Amniotic epithelial cell (primary cell): ENCODE data around the gene PIM1.
A peak's percentile ranks its signal among the peaks of the same experiment; 100 is the strongest.

Experiments used
- DNase-seq: peaks from one replicate; pipeline ENCODE4 v3.0.0-alpha.2; 2010; ENCODE audit warnings: low read depth

PIM1 gene

DNA sequence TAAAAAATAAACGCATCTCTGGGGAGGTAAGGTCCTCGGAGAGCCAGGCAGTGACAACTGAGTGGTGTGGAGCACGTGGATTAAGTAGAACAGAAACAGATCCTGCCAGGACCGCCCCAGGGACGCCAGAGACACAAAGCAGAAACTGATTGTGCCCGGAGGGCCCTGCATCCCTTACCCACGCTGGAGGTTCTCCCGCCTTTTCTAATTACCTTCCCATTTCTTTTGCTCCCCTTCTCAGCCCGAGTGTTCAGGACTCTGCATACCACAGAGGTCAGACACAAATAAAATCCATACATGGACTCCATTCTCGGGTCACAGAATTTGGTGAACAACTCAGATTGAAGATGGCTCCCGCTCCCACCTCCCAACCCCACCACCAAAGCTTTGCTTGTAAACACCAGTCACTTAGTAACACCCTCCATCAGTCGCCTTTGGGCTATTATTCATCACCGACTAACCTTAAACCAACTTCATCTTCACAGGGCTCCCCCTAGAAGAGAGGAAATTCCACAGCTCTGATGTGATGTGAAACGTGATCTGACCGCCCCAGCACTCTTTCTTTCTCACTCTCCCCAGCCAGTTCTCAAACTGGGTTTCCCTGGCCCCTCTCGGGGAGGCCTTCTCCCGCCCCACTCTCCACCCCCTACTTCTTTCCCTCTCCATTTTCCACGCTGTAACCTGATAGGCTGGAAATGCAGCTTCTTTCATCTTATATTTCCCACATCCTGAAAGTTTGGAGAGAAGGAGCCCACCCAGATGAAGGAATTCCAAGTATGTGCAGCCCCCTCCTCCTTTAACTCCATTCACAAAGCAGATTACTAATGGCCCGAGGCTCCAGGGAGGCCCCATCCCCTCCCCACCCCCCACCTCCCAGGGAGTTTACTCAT lies 32.5 kb upstream of the PIM1 start:
- DNase-seq: peak; percentile 98

DNA sequence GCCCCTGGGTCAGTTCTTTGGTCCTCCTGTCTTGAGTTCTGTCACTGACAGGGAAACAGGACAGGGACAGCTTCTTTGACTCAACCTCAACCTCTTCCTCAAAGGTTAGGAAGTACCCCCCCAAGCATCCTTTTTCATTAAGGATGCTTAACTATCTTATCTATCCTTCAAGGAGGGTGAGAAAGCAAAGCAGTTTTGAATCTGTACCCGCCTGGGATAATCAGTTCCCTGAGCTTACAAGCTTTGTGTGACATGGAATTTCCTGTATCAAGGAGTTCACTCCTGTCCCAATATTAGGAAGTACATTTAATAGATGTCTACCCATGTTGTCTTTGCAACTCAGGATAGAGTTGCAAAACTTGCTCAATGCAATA lies 31.1 kb upstream of the PIM1 start:
- DNase-seq: no peak

DNA sequence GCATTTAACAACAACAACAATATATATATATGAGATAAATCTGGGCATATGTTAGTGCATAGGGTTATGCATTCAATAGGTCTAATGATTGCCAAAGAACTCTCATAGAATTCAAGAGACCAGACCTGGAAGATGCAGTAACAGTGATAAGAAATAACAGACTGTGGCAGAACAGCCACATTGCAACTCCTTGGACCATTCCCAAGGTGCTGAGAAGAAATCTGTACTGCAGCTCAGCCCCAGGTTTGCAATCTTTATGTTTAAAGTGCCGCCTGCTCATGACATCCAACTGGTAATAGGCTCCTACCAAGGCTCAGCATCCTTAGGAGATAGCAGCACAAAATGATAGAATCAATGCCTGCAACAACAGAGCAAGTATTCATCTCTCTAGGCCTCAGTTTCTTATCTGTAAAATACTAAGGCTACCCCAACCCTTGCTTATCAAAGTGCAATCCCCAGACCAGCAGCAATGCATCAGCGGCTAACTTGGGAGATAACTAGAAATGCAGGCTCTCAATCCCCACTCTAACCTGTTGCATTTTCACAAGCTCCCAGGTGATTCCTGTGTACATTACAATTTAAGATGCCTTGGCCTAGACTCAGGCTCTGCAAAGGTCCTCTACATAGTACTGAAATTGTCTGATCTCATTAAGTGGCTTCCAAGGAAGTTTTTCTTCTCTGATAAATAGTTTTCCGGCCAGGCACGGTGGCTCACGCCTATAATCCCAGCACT lies 30.6 kb upstream of the PIM1 start:
- peak; percentile 54 for DNase-seq

DNA sequence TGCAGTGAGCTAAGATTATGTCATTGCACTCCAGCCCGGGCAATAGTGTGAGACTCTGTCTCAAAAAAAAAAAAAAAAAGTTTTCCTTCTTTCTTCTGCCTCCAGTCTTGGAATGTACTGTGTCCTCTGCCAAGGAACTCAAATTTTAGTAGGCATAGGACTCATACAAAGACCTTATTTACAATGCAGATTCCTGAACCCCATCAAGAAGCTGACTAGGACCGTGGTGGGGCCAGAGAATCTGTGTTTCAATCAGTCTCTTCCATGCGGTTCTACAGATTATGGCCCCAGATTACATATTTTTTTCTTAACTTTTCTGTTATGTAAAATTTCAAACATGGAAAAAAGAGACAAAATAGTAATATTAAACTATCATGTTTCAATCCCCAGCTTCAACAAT lies 29.8 kb upstream of the PIM1 start:
- DNase-seq: no peak

DNA sequence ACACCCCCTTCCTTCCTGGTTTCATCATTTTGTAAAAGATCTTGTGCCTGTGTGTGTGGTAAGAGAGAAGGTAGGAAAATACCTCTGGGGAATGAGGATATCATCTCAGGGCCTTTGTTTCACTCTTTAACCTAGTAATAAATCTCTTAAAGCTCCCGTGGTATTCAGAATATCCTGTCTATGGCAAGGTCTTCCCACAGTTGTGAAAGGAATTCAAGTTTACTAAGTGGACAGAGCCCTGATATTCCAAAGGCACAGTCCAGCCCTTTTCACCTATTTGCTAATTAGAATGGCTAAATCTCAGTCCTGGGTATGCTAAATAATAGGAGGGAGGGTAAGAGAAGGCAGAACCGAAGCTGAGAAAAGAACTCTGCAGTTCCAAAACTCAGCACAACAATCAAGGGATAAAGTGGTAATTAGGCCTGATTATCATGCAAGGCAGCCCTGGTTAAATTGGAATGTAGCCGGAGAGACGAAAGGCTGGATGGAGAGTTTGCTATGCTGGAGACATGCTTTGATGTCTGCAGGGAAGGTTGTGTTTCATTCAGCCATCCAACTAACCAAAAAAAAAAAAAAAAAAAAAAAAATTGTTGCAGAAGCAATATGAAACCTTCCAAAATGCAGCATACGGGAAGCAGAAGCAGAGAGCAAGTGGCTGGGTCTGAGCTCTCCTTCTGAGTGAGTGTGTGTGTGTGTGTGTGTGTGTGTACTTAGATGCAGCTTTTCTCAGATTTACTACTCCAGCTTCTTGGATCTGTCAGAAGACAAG lies 28.5 kb upstream of the PIM1 start:
- peak; percentile 96 for DNase-seq

DNA sequence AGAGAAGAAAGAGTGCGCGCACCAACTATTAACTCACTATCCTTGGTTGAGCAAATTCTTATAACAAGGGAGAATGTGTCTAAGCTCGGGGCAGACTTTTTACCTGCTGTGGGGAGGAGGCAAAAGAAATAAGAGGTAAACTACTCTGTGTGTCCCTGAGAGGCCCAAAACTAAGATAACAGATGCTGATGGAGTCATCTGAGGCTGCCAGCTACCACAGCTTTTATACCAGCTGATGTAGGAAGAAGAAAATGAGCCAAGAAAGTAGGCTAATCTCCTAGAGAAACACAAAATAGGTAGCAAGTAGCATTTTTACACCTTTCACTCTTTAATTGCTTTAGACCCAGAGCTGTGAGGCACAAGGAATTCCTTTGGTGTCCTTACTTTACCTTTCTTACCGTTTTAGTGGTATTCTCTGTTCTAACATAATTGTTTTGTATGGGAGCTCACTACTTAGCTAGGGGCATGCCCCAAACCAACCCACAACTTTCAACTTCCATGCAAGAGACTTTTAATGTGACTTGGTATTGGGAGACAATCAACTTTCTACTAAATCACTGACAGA lies 27.8 kb upstream of the PIM1 start:
- peak; percentile 67 for DNase-seq

DNA sequence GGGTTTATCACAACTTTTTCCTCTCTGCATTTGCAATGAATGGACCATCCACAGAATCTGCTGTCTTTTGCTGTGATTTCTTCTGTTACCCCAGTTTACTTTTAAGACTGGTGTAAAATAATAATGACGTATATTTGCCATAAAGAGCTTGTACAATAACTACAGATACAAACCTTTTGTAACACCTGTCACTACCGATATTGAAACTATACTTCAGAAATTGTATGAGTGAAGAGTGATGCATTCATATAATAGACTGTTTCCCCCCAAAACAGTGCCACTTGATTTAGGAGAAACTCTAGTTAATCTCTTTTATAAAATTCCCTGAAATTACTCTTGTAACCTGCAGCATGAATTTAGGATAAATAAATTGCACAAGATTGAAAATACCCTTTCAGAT lies 26.4 kb upstream of the PIM1 start:
- DNase-seq: no peak

DNA sequence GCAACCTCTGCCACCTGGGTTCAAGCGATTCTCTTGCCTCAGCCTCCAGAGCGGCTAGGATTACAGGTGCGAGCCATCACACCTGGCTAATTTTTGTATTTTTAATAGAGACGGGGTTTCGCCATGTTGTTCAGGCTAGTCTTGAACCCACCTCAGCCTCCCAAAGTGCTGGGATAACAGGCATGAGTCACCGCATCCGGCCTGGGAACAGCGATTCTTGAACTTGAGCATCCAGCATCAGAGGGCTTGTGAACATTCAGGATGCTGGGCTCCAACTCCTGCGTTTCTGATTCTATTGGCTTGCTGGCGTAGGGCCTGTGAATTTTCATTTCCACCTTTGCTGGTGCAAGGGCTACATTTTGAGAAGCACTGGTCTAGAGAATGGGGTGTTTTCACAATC lies 24.5 kb upstream of the PIM1 start:
- no peak for DNase-seq

DNA sequence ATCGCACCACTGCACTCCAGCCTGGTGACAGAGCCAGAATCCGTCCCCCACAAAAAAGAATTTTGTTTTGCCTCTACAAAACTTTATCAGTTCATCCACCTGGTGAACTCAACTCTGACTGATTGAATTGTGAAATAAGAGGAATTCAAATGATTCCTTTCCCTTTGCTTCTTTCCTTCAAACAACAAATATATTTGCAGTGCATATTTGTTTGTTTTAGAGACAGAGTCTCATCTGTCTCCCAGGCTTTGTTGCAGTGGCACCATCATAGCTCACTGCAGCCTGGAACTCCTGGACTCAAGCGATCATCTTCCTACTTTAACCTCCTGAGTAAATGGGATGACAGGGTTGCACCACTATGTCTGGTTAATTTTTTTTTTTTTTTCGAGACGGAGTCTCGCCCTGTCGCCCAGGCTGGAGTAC lies 23.2 kb upstream of the PIM1 start:
- DNase-seq: peak; percentile 22

DNA sequence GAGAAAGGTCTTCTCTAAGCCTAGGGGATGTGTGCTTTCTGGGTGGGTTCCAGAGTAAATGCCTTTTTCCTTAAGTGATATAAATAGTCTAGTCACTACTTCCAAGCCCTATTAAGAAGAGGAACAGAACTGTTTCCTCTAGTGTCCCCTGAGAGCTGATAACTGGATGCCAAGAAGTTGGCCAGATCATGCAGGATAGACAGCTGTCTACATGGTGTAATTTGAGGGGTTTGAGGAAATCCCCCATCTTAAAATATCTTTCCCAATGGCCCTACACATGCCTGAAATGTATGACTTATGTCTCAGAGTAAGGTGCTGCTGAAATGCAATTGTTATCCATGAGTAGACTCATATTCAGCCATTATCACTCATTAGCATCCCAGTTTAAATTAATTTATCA lies 20.2 kb upstream of the PIM1 start:
- DNase-seq: no peak

DNA sequence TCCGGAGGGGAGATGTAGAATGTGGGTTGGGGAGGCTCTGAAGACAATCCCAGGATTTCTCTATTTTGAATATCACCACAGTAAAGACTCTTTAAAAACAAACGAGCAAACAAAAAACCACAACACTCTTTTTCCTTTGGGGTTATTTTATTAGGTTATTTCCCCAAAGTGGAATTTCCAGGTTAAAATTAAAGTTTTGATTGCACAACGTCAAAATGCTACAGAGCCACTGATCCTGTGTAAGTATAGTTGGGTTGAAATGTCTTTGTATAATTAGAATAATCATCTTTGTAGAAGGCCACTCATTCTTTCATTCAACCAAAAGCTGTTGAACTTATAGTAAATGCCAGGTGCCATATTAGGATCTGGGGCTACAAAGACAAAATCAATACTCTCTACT lies 19.6 kb upstream of the PIM1 start:
- no peak for DNase-seq

DNA sequence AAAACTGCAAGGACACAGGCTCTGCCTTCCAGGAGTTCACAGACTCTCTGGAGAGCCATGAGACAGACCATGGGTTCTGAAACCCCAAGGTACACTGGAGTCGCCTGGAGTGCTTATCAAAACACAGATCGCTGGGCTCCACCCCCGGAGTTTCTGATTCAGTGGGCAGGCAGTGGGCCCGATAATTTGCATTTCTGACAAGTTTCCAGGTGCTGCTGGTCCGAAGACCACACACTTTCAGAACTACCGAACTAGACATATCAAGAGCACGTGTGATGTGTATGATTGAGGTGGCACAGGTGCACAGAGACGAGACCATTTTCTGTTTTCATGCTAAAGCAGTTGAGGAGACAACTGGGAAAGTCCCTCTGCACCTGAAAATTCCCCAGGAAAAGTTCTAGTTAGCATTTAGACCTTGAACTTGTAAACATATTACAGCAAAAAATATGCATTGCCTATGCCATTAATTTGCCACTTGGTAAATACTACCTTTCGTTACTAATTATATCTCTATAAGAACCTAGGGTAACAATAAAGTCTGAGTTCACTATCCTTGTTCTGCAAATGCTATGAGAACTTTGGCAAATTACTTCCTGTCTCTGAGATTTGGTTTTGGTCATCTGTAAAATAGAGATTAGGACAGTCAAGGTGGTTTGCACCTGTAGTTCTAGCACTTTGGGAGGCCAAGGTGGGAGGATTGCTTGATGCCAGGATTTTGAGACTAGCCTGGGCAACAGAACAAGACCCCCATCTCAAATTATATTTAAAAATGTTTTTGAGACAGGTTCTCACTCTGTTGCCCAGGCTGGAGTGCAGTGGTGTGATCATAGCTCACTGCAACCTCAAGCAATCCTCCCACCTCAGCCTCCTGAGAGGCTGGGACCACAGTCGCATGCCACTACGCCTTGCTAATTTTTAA lies 14.3 kb upstream of the PIM1 start:
- no peak for DNase-seq

DNA sequence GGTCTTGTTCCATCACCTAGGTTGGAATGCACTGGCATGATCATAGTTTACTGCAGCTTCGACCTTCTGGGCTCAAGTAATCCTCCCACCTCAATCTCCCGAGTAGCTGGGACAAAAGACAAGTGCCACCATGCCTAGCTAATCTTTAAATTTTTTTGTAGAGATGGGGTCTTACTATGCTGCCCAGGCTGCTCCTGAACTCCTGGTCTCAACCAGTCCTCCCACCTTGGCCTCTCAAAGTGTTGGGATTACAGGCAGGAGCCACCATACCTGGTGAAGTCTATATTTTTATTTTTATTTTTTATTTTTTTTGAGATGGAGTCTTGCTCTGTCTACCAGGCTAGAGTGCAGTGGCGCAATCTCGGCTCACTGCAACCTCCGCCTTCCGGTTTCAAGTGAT lies 11.4 kb upstream of the PIM1 start:
- DNase-seq: no peak

DNA sequence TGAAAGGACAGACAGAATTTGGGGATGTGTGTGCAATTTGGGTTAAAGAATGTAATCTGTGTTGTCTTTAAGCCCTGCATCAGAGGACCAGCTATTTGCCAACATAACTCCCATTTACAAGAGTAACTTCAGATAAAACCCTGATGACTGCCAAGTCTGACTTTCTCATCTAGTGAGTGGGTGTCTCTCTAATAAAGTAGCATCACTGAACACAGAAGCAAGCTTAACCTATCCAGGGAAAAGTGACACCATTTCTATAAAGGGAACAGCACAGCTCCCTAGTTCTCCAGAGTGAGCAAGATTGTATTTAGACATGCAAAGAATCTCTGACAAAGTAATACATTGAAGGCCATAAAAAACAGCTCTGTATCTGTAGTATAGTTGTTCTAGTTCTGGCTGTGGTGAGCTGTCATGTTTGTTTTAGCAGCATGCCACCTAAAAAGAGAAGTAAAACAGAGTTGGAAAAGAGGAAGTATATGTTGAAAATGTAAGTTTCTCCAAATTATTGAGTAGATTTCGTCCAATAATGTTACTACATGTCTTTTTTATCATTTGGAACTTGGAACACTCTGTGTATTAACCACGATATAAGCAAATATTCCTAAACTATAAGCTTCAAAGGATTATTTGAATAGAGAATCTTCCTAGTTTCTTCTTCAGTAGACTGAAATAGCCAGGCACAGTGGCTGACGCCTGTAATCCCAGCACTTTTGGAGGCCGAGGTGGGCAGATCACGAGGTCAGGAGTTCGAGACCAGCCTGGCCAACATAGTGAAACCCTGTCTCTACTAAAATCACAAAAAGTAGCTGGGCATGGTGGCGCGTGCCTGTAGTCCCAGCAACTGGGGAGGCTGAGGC lies 8.8 kb upstream of the PIM1 start:
- DNase-seq: no peak

DNA sequence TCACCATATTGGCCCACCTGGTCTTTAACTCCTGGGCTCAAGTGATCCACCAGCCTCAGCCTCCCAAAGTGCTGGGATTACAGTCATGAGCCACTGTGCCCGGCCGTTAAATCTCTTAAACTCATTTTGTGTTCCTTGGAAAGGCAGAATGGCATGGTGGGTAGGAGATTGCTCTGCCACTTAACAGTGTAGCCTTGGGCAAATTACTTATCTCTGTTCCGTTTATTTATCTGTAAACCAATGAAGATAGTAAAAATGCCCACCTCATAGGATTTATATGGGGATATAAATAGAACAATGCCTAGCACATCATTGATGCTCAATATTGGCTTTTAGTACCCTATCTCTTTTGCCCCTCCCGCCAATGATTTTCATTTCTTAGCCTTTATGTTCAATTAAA lies 7.2 kb upstream of the PIM1 start:
- DNase-seq: no peak

DNA sequence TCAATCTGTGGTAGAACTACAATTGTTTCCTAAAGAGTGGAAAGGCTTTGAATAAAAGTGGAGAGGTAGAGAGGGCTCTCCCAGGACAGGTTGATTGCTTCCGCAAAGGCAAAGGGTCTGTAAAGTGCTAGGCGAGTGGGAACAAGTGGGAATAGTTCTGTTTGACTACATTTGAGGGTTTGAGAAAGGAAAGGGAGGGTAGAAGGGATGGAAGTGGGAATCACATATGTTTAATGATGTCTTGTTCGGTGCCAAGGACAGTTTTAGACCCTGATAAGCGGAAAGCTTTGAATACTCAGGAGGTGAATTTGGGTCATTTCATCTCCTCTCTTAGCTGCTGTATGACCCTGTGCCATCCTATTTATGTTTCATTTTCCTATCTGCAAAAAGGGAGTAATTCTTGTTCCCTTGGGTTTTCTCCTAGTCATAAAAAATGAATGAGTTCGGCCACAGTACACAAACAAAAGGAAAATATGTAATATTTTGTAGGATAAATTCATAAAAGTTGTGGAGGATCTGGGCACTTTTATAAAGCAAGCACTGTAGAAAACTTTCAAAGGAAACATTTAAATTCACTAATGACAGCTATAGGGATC lies 1.7 kb upstream of the PIM1 start:
- DNase-seq: no peak

DNA sequence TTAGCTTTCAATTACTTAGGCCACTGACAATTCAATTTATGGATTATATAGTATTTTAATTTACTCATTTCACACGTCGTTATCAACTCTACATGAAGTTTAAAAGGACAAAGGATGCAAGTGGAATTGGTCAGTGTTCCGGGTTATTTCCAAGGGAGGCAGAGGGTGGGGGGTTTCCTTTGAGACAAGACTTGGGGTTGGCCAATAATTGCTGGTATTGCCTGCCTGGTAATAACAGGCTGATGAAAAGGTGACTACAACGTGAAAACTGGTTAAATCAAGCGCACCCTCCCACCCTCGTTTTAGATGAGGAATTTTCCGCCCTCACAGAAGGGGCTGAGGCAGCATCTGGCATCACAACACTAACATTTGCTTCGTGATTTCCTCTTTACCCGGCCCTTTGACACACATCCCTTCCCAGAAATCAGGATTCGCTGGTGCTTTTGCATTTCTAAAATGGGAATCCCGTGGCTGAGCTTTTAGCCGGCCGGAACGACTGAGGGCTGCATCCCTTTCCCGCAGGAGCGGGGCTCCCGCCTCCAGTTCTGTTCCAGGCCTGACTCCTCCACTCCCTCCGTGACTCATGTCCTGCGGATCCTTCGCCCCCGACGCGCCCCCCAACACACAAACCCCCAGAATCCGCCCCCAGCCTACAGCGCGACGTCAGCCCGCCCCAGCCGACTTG lies 999 bp upstream of the PIM1 start:
- DNase-seq: no peak

DNA sequence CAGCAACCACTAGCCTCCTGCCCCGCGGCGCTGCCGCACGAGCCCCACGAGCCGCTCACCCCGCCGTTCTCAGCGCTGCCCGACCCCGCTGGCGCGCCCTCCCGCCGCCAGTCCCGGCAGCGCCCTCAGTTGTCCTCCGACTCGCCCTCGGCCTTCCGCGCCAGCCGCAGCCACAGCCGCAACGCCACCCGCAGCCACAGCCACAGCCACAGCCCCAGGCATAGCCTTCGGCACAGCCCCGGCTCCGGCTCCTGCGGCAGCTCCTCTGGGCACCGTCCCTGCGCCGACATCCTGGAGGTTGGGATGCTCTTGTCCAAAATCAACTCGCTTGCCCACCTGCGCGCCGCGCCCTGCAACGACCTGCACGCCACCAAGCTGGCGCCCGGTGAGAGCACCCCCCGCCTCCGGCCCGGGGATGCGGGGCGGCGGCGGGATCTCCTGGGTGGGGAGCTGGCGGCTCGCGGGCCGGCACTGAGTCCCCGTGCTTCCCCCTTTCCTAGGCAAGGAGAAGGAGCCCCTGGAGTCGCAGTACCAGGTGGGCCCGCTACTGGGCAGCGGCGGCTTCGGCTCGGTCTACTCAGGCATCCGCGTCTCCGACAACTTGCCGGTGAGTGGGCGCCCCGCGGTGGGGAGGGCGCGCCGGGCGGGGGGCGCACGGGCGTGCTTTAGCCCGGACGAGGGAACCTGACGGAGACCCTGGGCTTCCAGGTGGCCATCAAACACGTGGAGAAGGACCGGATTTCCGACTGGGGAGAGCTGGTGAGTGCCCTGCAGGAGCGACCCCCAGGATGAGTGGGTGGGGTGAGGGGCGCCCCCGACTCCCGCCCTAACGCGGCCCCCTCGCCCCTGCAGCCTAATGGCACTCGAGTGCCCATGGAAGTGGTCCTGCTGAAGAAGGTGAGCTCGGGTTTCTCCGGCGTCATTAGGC lies 585 bp downstream of the PIM1 start:
- peak; percentile 29 for DNase-seq
